ENCODE results near the gene AGPAT4.
"Not testable (repeated sequence)": the region's sequence is repeated elsewhere in the genome, so short reads cannot be mapped to it uniquely, and the experiment has no call there.

Gene AGPAT4

GRCh38 chr6:161136655-161137054, 137.2 kb downstream of the AGPAT4 start:
- no peak for DNase-seq

DNA sequence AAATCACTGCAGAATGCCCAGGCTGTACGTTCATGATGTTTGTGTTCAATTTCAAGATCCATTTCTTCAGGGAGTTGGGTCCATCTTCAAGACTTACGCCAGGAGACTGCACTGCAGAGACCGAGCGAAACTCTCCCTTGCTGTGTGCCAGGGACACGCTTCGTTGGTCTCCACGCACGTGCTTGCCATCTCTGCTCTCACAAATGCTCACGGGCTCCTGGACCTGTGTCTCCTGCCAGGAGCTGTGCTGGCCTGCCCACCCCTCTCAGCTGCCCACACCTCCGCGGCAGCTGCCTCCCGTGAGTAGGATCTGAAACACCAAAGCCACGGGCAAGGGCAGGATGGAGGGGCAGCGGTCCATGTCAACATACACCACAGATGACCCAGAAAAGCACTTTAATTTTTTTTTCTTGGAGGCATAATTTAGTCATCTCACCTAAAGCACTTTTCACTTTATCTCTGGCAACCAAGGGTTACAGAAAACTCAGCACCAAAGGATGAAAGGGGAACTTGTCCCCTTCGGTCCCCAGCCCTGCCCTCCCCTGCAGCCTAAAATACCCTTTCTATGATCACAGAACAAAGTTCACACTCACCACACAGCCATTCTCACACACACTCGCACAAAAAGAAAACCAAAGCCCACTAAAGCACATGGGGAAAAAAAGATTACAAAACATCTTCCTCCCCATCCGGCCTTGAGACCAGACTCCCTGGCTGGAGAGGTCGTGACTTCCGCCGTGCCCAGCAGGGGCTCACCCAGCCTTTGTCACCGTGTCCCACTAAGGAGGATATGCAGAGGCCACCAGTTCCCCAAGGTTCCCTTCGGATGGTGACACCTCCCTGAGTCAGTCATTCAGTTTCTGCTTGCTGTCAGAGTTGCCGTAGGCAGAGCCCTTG, 137.9 kb downstream of the AGPAT4 start:
- DNase-seq: no peak

GRCh38 chr6:161134550-161135298, 139.1 kb downstream of the AGPAT4 start:
- no peak for DNase-seq

DNA sequence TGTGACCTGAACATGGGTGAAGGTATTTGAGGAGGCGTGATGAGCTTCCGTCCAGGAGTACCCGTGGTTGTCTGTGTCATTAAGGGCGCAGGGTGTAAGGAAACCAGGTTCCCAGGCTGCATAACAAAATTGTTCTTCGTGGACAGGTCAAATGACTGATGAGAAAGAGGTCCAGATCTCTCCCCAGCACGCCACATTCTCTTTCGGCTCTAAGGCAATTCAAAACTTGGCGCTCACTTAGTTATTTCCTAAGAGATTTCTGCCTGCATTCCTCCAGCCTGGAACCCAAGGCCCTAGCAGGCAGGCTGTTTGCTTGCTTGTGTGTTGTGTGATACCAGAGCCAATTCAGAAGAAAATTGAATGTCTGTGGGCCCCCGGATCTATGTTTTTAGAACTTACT, 139.9 kb downstream of the AGPAT4 start:
- DNase-seq: no peak

DNA sequence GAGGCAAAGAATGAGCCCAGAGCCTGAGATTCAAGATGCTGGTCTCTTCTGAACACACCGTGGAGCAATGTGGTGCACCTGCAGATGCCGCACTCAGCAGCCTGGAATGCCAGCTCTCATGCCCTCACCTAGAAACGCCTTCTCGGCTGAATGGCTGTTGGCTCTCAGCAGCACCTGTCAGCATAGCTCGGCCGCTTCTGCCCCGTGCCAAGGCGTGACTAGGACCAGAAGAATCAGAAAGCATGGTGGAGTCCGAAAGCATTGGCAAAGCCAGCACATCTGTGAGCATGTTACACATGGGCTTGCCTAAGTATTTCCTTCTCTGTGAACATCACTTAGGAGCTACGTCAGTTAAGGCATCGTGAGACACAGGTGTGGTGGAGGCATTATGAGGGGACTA, 141.5 kb downstream of the AGPAT4 start:
- DNase-seq: no peak

GRCh38 chr6:161130967-161131766, 142.7 kb downstream of the AGPAT4 start:
- no peak for DNase-seq

GRCh38 chr6:161130541-161130940, 143.3 kb downstream of the AGPAT4 start:
- no peak for DNase-seq

- no peak for DNase-seq
Measured at GRCh38 chr6:161128680-161129196, 145.1 kb downstream of the AGPAT4 start.

- DNase-seq: no peak
Measured at GRCh38 chr6:161128230-161128629, 145.6 kb downstream of the AGPAT4 start.

GRCh38 chr6:161127071-161127740, 146.7 kb downstream of the AGPAT4 start:
- no peak for DNase-seq

DNA sequence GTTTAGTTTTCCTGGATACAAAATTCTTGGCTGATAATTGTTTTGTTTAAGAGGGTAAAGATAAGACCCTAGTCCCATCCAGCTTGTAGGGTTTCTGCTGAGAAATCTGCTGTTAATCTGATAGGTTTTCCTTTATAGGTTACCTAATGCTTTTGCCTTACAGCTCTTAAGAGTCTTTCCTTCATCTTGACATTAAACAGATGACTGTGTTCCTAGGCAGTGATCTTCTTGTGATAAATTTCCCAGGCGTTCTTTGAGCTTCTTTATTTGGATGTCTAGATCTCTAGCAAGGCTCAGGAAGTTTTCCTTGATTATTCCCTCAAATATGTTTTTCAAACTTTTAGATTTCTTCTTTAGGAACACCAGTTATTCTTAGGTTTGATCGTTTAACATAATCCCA, 148.3 kb downstream of the AGPAT4 start:
- no peak for DNase-seq

GRCh38 chr6:161123319-161123718, 150.5 kb downstream of the AGPAT4 start:
- DNase-seq: not testable (repeated sequence)

GRCh38 chr6:161117942-161118341, 155.9 kb downstream of the AGPAT4 start:
- no peak for DNase-seq

GRCh38 chr6:161117308-161117707, 156.6 kb downstream of the AGPAT4 start:
- no peak for DNase-seq

- DNase-seq: no peak
Measured at GRCh38 chr6:161116554-161116953, 157.3 kb downstream of the AGPAT4 start.

GRCh38 chr6:161115468-161115867, 158.4 kb downstream of the AGPAT4 start:
- no peak for DNase-seq

- DNase-seq: no peak
Measured at GRCh38 chr6:161111261-161111660, 162.6 kb downstream of the AGPAT4 start.

GRCh38 chr6:161110028-161110779, 163.7 kb downstream of the AGPAT4 start:
- no peak for DNase-seq

- DNase-seq: no peak
Measured at GRCh38 chr6:161109366-161109765, 164.5 kb downstream of the AGPAT4 start.

DNA sequence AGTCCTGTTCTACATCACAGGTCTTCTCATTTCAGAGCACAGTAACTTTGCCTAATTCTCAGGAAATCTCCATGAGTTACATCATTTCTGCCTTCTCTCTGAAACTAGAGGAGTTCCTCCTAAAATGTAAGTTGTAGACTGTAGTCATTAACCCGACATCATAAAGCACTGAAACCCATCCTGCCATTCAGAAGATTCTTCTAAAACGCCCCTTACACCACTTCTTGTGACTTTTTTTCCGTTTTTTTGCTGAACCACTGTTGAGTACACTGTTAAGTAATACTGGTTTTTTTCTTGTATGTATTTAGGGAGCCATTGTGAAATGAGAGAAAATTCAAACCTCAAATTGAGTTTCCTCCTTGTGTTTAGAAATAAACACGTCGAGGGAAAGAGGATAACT, 164.9 kb downstream of the AGPAT4 start:
- DNase-seq: no peak
